GM23338 (cell line): ENCODE results near the gene SLC19A2. TPM values are rescaled to one million over a fixed set of nuclear protein-coding genes. Genes with fewer than 3 reads are reported as not detected.

Experiments used
- ATAC-seq: fragments of 200-7000 bp; cut with Tn5 transposase; 3 replicates; pipeline ENCODE4 v1.9.1; 2020
- DNase-seq: peaks from one replicate; pipeline ENCODE4 v3.0.0-alpha.2; 2015; ENCODE audit warnings: low spot score
- H2AFZ ChIP-seq: fragments of 200-600 bp; sonication (generic); 2 replicates; pipeline ENCODE4 v1.8.0; 2016; ENCODE audit warnings: antibody characterized with exemption, mild to moderate bottlenecking, moderate library complexity
- H3F3A ChIP-seq: fragments of 200-600 bp; sonication (generic); replicated peaks from 2 replicates; pipeline ENCODE4 v1.8.0; 2017; ENCODE audit warnings: antibody characterized with exemption, mixed run types, low read depth
- H3K27ac ChIP-seq: fragments of 200-600 bp; sonication (generic); 2 replicates; pipeline ENCODE4 v1.6.1; 2016; ENCODE audit warnings: low read depth
- H3K27me3 ChIP-seq: fragments of 200-600 bp; sonication (generic); 2 replicates; pipeline ENCODE4 v1.8.0; 2016; ENCODE audit warnings: mild to moderate bottlenecking, mixed run types, moderate library complexity; ENCODE audit not compliant: insufficient read depth
- H3K36me3 ChIP-seq: fragments of 200-600 bp; sonication (generic); 2 replicates; pipeline ENCODE4 v1.8.0; 2016; ENCODE audit warnings: mild to moderate bottlenecking; ENCODE audit not compliant: insufficient read depth
- H3K4me1 ChIP-seq: fragments of 200-600 bp; sonication (generic); 2 replicates; pipeline ENCODE4 v1.8.0; 2016; ENCODE audit warnings: mild to moderate bottlenecking, moderate library complexity; ENCODE audit not compliant: insufficient read depth
- H3K4me2 ChIP-seq: fragments of 200-600 bp; sonication (generic); 2 replicates; pipeline ENCODE4 v1.7.1; 2017; ENCODE audit warnings: mixed run types
- H3K4me3 ChIP-seq: fragments of 200-600 bp; sonication (generic); 2 replicates; pipeline ENCODE4 v1.6.1; 2016; ENCODE audit warnings: mixed run types
- H3K79me2 ChIP-seq: fragments of 200-600 bp; sonication (generic); replicated peaks from 2 replicates; pipeline ENCODE4 v1.8.0; 2017; ENCODE audit warnings: mild to moderate bottlenecking; ENCODE audit not compliant: insufficient read depth
- H3K9me2 ChIP-seq: fragments of 200-600 bp; sonication (generic); 2 replicates; pipeline ENCODE4 v1.8.0; 2017; ENCODE audit not compliant: insufficient read depth
- H4K20me1 ChIP-seq: fragments of 200-600 bp; sonication (generic); replicated peaks from 2 replicates; pipeline ENCODE4 v1.8.0; 2017; ENCODE audit warnings: mild to moderate bottlenecking; ENCODE audit not compliant: insufficient read depth
- H3K27ac Mint-ChIP-seq: 2 replicates; pipeline ENCODE4 v1.8.0; 2020; ENCODE audit warnings: inconsistent platforms, mild to moderate bottlenecking, moderate library complexity, mixed read lengths
- H3K27me3 Mint-ChIP-seq: 3 replicates; pipeline ENCODE4 v1.8.0; 2022; ENCODE audit warnings: low read depth, mild to moderate bottlenecking, moderate library complexity, mixed read lengths, inconsistent platforms; ENCODE audit not compliant: insufficient read depth, poor library complexity
- H3K36me3 Mint-ChIP-seq: 3 replicates; pipeline ENCODE4 v1.8.0; 2021; ENCODE audit warnings: low read depth, mild to moderate bottlenecking, inconsistent platforms, moderate library complexity, mixed read lengths
- H3K4me1 Mint-ChIP-seq: 3 replicates; pipeline ENCODE4 v1.8.0; 2020; ENCODE audit warnings: mild to moderate bottlenecking, inconsistent platforms, mixed read lengths
- H3K4me3 Mint-ChIP-seq: 3 replicates; pipeline ENCODE4 v1.8.0; 2021; ENCODE audit warnings: moderate library complexity, mild to moderate bottlenecking, inconsistent platforms, mixed read lengths
- H3K9me3 Mint-ChIP-seq: 3 replicates; pipeline ENCODE4 v1.8.0; 2020; ENCODE audit warnings: moderate library complexity, mild to moderate bottlenecking, inconsistent platforms, mixed read lengths
- CREB1 ChIP-seq: fragments of 250-450 bp; sonication (Bioruptor Pico); IDR thresholded peaks from 2 replicates; pipeline ENCODE4 v1.5.0; 2020; ENCODE audit warnings: low read depth, mild to moderate bottlenecking, moderate library complexity
- CTCF ChIP-seq, 2 experiments: fragments of 200-600 bp in 1 of 2; sonication (generic) in 1 of 2; conservative IDR thresholded peaks; 2 replicates each; pipeline versions ENCODE4 v1.5.1 to v1.6.1; 2016 to 2017; ENCODE audit warnings: antibody characterized with exemption in 2 of 2, low read depth in 2 of 2, mild to moderate bottlenecking in 2 of 2, moderate library complexity in 1 of 2
- ETS1 ChIP-seq: IDR thresholded peaks from 2 replicates; pipeline ENCODE4 v1.6.1; 2016; ENCODE audit warnings: antibody characterized with exemption
- EZH2 ChIP-seq: fragments of 200-600 bp; sonication (generic); IDR thresholded peaks from one replicate; pipeline ENCODE4 v1.8.0; 2017; ENCODE audit warnings: antibody characterized with exemption, mild to moderate bottlenecking, low read depth; ENCODE audit not compliant: unreplicated experiment
- EZH2phosphoT487 ChIP-seq: fragments of 200-600 bp; sonication (generic); IDR thresholded peaks from one replicate; pipeline ENCODE4 v1.8.1; 2018; ENCODE audit warnings: antibody characterized with exemption; ENCODE audit not compliant: unreplicated experiment
- JUNB ChIP-seq: IDR thresholded peaks from one replicate; pipeline ENCODE4 v1.6.1; 2016; ENCODE audit warnings: antibody characterized with exemption; ENCODE audit not compliant: unreplicated experiment
- NANOG ChIP-seq: IDR thresholded peaks from 2 replicates; pipeline ENCODE4 v1.6.1; 2016; ENCODE audit warnings: antibody characterized with exemption, borderline replicate concordance
- POLR2AphosphoS5 ChIP-seq: IDR thresholded peaks from 2 replicates; pipeline ENCODE4 v1.6.1; 2016; ENCODE audit warnings: antibody characterized with exemption, low read depth
- REST ChIP-seq: IDR thresholded peaks from one replicate; pipeline ENCODE4 v1.6.1; 2018; ENCODE audit warnings: antibody characterized with exemption; ENCODE audit not compliant: unreplicated experiment
- STAT1 ChIP-seq: IDR thresholded peaks from one replicate; pipeline ENCODE4 v1.6.1; 2016; ENCODE audit warnings: antibody characterized with exemption; ENCODE audit not compliant: unreplicated experiment
- ZNF114 ChIP-seq: fragments of 250-450 bp; sonication (Bioruptor Pico); IDR thresholded peaks from 2 replicates; pipeline ENCODE4 v1.5.0; 2020; ENCODE audit warnings: mild to moderate bottlenecking, moderate library complexity
- ZNF331 ChIP-seq: fragments of 250-450 bp; sonication (Bioruptor Pico); IDR thresholded peaks from 2 replicates; pipeline ENCODE4 v1.5.0; 2020; ENCODE audit warnings: low read depth, mild to moderate bottlenecking, moderate library complexity
- ZNF462 ChIP-seq: fragments of 250-450 bp; sonication (Bioruptor Pico); IDR thresholded peaks from 2 replicates; pipeline ENCODE4 v1.5.0; 2020; ENCODE audit warnings: mild to moderate bottlenecking, moderate library complexity
- polyA plus RNA-seq: library from polyadenylated mRNA; unstranded; fragments of >200 nt; fragmentation: Nextera tagmentation; extraction: Ambion mirVana; gene quantifications from 2 replicates; pipeline ENCODE4 v1.2.1, GENCODE V29; 2016
- total RNA-seq: library from RNA; depleted of rRNA; stranded (reverse); fragments of >200 nt; shearing (Covaris generic); gene quantifications from 2 replicates; pipeline ENCODE4 v1.2.3, GENCODE V29; 2014

The SLC19A2 gene
- total and polyA plus RNA-seq, 2 experiments from 2014 or later = 11.1 to 39.1 TPM

GRCh38 chr1:169465281-169465680 is 20.5 kb downstream of the SLC19A2 start:
- H3K4me3 Mint-ChIP-seq = no peak overlapping the region

More at GRCh38 chr1:169465281-169465680, 20.5 kb downstream of the SLC19A2 start:
- no peaks in the 10 kb centered on the region for H3F3A ChIP-seq
- H3K4me2 ChIP-seq = no peak overlapping the region
- TF ChIP-seq ZNF114 (no peak), JUNB (no peak), CTCF (conservative IDR thresholded peaks at IDR 0.05; ENCODE audit: low read depth in 2 of 2) (no peak), CREB1 (CRISPR knock-in tag) (no peak), POLR2AphosphoS5 (no peak), EZH2phosphoT487 (no peak), NANOG (no peak), STAT1 (no peak), EZH2 (no peak), ZNF331 (CRISPR knock-in tag) (no peak), ZNF462 (CRISPR knock-in tag) (no peak), ETS1 (no peak), REST (no peak)
- no peaks in the 10 kb centered on the region for H3K27me3 Mint-ChIP-seq
- no peaks in the 10 kb centered on the region; the same call in 1 of the 2 replicates for H3K4me1 ChIP-seq
- DNase-seq (no peak), ATAC-seq (no peak)
- H3K4me1 Mint-ChIP-seq = peaks cover 8% of the 10 kb centered on the region; the same call in 2 of the 3 replicates
- no peaks in the 10 kb centered on the region for H3K9me3 Mint-ChIP-seq
- H3K27ac ChIP-seq = no peak overlapping the region
- no peak overlapping the region for H2AFZ ChIP-seq
- no peaks in the 10 kb centered on the region; the same call in 1 of the 2 replicates for H3K79me2 ChIP-seq
- H3K4me3 ChIP-seq = no peak overlapping the region
- no peak overlapping the region for H3K27ac Mint-ChIP-seq
- no peaks in the 10 kb centered on the region for H3K9me2 ChIP-seq
- peaks cover 7% of the 10 kb centered on the region; the same call in 1 of the 2 replicates for H4K20me1 ChIP-seq
- peaks cover 13% of the 10 kb centered on the region; the same call in 1 of the 2 replicates for H3K36me3 ChIP-seq
- H3K36me3 Mint-ChIP-seq = peaks cover 12% of the 10 kb centered on the region; the same call in 2 of the 3 replicates
- H3K27me3 ChIP-seq = no peaks in the 10 kb centered on the region
